Body of pancreas (tissue), 4 donors: ENCODE data around the gene ZBTB1.

Experiments used
- CTCF ChIP-seq, 7 experiments: fragments of 450-650 bp in 4 of 7; fragments of 200-600 bp in 3 of 7; sonication (generic) in 3 of 7; IDR thresholded peaks; one replicate each; pipeline ENCODE4 v1.5.1; 2016 to 2019; ENCODE audit warnings: antibody characterized with exemption in 7 of 7
- POLR2A ChIP-seq, 3 donors: fragments of 450-650 bp; IDR thresholded peaks; one replicate each; pipeline ENCODE4 v1.6.1; 2016; ENCODE audit warnings: antibody characterized with exemption in 3 of 3, mild to moderate bottlenecking in 2 of 3

DNA sequence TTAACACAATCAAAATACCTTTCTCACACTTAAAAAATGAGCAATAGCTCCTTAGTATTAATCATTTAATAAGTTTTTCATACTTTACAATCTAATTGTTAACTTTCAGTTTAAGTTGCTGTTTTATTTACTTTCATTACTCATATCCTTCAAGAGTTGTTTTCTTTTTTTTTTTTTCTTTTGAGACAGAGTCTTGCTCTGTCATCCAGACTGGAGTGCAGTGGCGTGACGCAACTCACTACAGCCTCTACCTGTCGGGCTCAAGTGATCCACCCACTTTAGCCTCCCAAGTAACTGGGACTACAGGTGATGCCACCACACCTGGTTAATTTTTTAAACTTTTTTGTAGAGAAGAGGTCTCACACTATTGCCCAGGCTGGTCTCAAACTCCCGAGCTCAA, 16.1 kb downstream of the ZBTB1 start:
- no peak for TF ChIP-seq CTCF (IDR thresholded peaks at IDR 0.05)
- TF ChIP-seq POLR2A (IDR thresholded peaks at IDR 0.05): no peak
